SK-N-SH treated with all-trans-retinoic acid at 6 μM for 48 hours (cell line): Measurements from ENCODE around the gene TIAM1.

Experiments used
- ATAC-seq: fragments of 200-7000 bp; cut with Tn5 transposase; 3 replicates; pipeline ENCODE4 v1.9.1; 2020; ENCODE audit warnings: mild to moderate bottlenecking, moderate library complexity
- ARNTL ChIP-seq: fragments of 450-650 bp; formaldehyde crosslinking; IDR thresholded peaks from 2 replicates; pipeline ENCODE4 v1.5.0; 2020; ENCODE audit warnings: low read depth, mild to moderate bottlenecking, moderate library complexity, borderline replicate concordance
- BACH2 ChIP-seq: fragments of 250-450 bp; sonication (Bioruptor Pico); IDR thresholded peaks from 2 replicates; pipeline ENCODE4 v1.9.0; 2021; ENCODE audit warnings: mild to moderate bottlenecking, borderline replicate concordance
- CSDC2 ChIP-seq: fragments of 250-450 bp; sonication (Bioruptor Pico); IDR thresholded peaks from 2 replicates; pipeline ENCODE4 v1.5.0; 2020; ENCODE audit warnings: mild to moderate bottlenecking, moderate library complexity
- CSRNP3 ChIP-seq: fragments of 250-450 bp; sonication (Bioruptor Pico); IDR thresholded peaks from 2 replicates; pipeline ENCODE4 v1.5.1; 2021; ENCODE audit warnings: mild to moderate bottlenecking, moderate library complexity
- ESRRG ChIP-seq: fragments of 250-450 bp; sonication (Bioruptor Pico); IDR thresholded peaks from 2 replicates; pipeline ENCODE4 v1.6.1; 2021; ENCODE audit warnings: mild to moderate bottlenecking
- GLIS3 ChIP-seq: fragments of 250-450 bp; sonication (Bioruptor Pico); IDR thresholded peaks from 2 replicates; pipeline ENCODE4 v1.5.0; 2020; ENCODE audit warnings: mild to moderate bottlenecking, moderate library complexity
- ISL1 ChIP-seq: fragments of 250-450 bp; sonication (Bioruptor Pico); IDR thresholded peaks from 2 replicates; pipeline ENCODE4 v2.1.2; 2022; ENCODE audit warnings: mild to moderate bottlenecking, moderate library complexity
- OSR1 ChIP-seq: fragments of 250-450 bp; sonication (Bioruptor Pico); IDR thresholded peaks from 2 replicates; pipeline ENCODE4 v1.8.0; 2022; ENCODE audit warnings: moderate library complexity, mild to moderate bottlenecking, inconsistent platforms
- PPARA ChIP-seq: fragments of 250-450 bp; sonication (Bioruptor Pico); IDR thresholded peaks from 2 replicates; pipeline ENCODE4 v1.5.0; 2020; ENCODE audit warnings: mild to moderate bottlenecking, borderline replicate concordance
- RARB ChIP-seq: fragments of 250-450 bp; sonication (Bioruptor Pico); IDR thresholded peaks from 2 replicates; pipeline ENCODE4 v1.8.0; 2021; ENCODE audit warnings: mild to moderate bottlenecking, moderate library complexity
- SNAI2 ChIP-seq: fragments of 250-450 bp; sonication (Bioruptor Pico); IDR thresholded peaks from 2 replicates; pipeline ENCODE4 v1.5.0; 2020; ENCODE audit warnings: mild to moderate bottlenecking, moderate library complexity
- TCF4 ChIP-seq: fragments of 250-450 bp; sonication (Bioruptor Pico); IDR thresholded peaks from 2 replicates; pipeline ENCODE4 v1.8.0; 2021; ENCODE audit warnings: mild to moderate bottlenecking, moderate library complexity, borderline replicate concordance
- TOX ChIP-seq: fragments of 250-450 bp; sonication (Bioruptor Pico); IDR thresholded peaks from 2 replicates; pipeline ENCODE4 v1.8.0; 2021; ENCODE audit warnings: mild to moderate bottlenecking, moderate library complexity, borderline replicate concordance
- ZC3H10 ChIP-seq: fragments of 250-450 bp; sonication (Bioruptor Pico); IDR thresholded peaks from 2 replicates; pipeline ENCODE4 v1.5.1; 2021; ENCODE audit warnings: mild to moderate bottlenecking, moderate library complexity
- ZFP3 ChIP-seq: fragments of 250-450 bp; sonication (Bioruptor Pico); IDR thresholded peaks from 2 replicates; pipeline ENCODE4 v1.5.0; 2020; ENCODE audit warnings: mild to moderate bottlenecking, moderate library complexity
- ZNF565 ChIP-seq: fragments of 450-650 bp; formaldehyde crosslinking; conservative IDR thresholded peaks from 2 replicates; pipeline ENCODE4 v1.5.0; 2020; ENCODE audit warnings: low read depth, mild to moderate bottlenecking, moderate library complexity
- ZNF70 ChIP-seq: fragments of 450-650 bp; formaldehyde crosslinking; IDR thresholded peaks from 2 replicates; pipeline ENCODE4 v1.5.0; 2020; ENCODE audit warnings: mild to moderate bottlenecking, moderate library complexity
- ZNF8 ChIP-seq: fragments of 450-650 bp; formaldehyde crosslinking; IDR thresholded peaks from 2 replicates; pipeline ENCODE4 v1.5.0; 2020; ENCODE audit warnings: mild to moderate bottlenecking, moderate library complexity
- TF ChIP-seq, protein P1 (sequence below): fragments of 250-450 bp; sonication (Bioruptor Pico); IDR thresholded peaks from 2 replicates; pipeline ENCODE4 v1.5.1; 2020; ENCODE audit warnings: low read depth, mild to moderate bottlenecking, moderate library complexity
- TF ChIP-seq, protein P2 (sequence below): fragments of 250-450 bp; sonication (Bioruptor Pico); IDR thresholded peaks from 2 replicates; pipeline ENCODE4 v1.5.0; 2020; ENCODE audit warnings: mild to moderate bottlenecking, moderate library complexity
- TF ChIP-seq, protein P3 (sequence below): fragments of 250-450 bp; sonication (Bioruptor Pico); IDR thresholded peaks from 2 replicates; pipeline ENCODE4 v1.8.0; 2020; ENCODE audit warnings: mild to moderate bottlenecking, moderate library complexity, borderline replicate concordance
- TF ChIP-seq, protein P4 (sequence below): fragments of 250-450 bp; sonication (Bioruptor Pico); IDR thresholded peaks from 2 replicates; pipeline ENCODE4 v1.8.0; 2021; ENCODE audit warnings: low read depth, mild to moderate bottlenecking, moderate library complexity, borderline replicate concordance

The TIAM1 gene

GRCh38 chr21:31376301-31376700, 32.2 kb upstream of the TIAM1 start:
- no peak for ATAC-seq

DNA sequence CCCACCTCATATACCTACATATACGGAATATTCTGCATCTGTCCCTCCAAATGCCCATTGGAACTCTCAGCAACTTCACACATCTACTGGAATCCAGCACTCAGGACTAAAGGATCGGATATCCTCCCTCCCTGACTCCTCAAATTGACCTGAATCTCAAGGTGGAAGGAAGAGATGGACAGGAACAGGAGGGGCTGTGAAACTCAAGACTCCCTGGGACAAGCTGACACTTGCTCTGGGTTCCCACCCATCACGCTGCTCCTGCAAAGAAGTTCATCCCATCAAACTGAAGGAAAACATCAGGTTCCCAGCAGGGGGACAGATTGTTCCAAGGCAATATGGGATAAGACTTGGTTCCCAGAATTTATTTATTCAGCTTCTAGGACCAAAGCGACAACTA, 30.3 kb upstream of the TIAM1 start:
- no peak for TF ChIP-seq ZNF70
- TF ChIP-seq, protein P1, sequence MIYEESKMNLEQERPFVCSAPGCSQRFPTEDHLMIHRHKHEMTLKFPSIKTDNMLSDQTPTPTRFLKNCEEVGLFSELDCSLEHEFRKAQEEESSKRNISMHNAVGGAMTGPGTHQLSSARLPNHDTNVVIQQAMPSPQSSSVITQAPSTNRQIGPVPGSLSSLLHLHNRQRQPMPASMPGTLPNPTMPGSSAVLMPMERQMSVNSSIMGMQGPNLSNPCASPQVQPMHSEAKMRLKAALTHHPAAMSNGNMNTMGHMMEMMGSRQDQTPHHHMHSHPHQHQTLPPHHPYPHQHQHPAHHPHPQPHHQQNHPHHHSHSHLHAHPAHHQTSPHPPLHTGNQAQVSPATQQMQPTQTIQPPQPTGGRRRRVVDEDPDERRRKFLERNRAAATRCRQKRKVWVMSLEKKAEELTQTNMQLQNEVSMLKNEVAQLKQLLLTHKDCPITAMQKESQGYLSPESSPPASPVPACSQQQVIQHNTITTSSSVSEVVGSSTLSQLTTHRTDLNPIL (CRISPR knock-in tag), result no peak
- TF ChIP-seq ZNF8 (CRISPR knock-in tag), result no peak
- TF ChIP-seq SNAI2, result no peak
- TF ChIP-seq CSDC2 (CRISPR knock-in tag), result no peak
- no peak for TF ChIP-seq TOX
- TF ChIP-seq ISL1, result no peak
- TF ChIP-seq ESRRG, result no peak
- TF ChIP-seq, protein P2, sequence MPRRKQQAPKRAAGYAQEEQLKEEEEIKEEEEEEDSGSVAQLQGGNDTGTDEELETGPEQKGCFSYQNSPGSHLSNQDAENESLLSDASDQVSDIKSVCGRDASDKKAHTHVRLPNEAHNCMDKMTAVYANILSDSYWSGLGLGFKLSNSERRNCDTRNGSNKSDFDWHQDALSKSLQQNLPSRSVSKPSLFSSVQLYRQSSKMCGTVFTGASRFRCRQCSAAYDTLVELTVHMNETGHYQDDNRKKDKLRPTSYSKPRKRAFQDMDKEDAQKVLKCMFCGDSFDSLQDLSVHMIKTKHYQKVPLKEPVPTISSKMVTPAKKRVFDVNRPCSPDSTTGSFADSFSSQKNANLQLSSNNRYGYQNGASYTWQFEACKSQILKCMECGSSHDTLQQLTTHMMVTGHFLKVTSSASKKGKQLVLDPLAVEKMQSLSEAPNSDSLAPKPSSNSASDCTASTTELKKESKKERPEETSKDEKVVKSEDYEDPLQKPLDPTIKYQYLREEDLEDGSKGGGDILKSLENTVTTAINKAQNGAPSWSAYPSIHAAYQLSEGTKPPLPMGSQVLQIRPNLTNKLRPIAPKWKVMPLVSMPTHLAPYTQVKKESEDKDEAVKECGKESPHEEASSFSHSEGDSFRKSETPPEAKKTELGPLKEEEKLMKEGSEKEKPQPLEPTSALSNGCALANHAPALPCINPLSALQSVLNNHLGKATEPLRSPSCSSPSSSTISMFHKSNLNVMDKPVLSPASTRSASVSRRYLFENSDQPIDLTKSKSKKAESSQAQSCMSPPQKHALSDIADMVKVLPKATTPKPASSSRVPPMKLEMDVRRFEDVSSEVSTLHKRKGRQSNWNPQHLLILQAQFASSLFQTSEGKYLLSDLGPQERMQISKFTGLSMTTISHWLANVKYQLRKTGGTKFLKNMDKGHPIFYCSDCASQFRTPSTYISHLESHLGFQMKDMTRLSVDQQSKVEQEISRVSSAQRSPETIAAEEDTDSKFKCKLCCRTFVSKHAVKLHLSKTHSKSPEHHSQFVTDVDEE (CRISPR knock-in tag), result no peak
- no peak for TF ChIP-seq RARB (CRISPR knock-in tag)
- TF ChIP-seq BACH2 (CRISPR knock-in tag), result no peak
- TF ChIP-seq, all 23 proteins: peak for 0
- no peak for ATAC-seq

More at GRCh38 chr21:31376301-31376700, 32.2 kb upstream of the TIAM1 start:
- TF ChIP-seq, protein P3, sequence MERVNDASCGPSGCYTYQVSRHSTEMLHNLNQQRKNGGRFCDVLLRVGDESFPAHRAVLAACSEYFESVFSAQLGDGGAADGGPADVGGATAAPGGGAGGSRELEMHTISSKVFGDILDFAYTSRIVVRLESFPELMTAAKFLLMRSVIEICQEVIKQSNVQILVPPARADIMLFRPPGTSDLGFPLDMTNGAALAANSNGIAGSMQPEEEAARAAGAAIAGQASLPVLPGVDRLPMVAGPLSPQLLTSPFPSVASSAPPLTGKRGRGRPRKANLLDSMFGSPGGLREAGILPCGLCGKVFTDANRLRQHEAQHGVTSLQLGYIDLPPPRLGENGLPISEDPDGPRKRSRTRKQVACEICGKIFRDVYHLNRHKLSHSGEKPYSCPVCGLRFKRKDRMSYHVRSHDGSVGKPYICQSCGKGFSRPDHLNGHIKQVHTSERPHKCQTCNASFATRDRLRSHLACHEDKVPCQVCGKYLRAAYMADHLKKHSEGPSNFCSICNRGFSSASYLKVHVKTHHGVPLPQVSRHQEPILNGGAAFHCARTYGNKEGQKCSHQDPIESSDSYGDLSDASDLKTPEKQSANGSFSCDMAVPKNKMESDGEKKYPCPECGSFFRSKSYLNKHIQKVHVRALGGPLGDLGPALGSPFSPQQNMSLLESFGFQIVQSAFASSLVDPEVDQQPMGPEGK (CRISPR knock-in tag), result no peak
- TF ChIP-seq TCF4 (CRISPR knock-in tag) (no peak), PPARA (CRISPR knock-in tag) (no peak), ZFP3 (CRISPR knock-in tag) (no peak), CSDC2 (CRISPR knock-in tag) (no peak), ZC3H10 (no peak), TOX (no peak), ARNTL (no peak), ZNF70 (no peak), OSR1 (CRISPR knock-in tag) (no peak), GLIS3 (CRISPR knock-in tag) (no peak), RARB (CRISPR knock-in tag) (no peak), ZNF565 (CRISPR knock-in tag) (no peak), CSRNP3 (CRISPR knock-in tag) (no peak)
- TF ChIP-seq, protein P1 (CRISPR knock-in tag), result no peak
- TF ChIP-seq, protein P2 (CRISPR knock-in tag), result no peak
- TF ChIP-seq, protein P4, sequence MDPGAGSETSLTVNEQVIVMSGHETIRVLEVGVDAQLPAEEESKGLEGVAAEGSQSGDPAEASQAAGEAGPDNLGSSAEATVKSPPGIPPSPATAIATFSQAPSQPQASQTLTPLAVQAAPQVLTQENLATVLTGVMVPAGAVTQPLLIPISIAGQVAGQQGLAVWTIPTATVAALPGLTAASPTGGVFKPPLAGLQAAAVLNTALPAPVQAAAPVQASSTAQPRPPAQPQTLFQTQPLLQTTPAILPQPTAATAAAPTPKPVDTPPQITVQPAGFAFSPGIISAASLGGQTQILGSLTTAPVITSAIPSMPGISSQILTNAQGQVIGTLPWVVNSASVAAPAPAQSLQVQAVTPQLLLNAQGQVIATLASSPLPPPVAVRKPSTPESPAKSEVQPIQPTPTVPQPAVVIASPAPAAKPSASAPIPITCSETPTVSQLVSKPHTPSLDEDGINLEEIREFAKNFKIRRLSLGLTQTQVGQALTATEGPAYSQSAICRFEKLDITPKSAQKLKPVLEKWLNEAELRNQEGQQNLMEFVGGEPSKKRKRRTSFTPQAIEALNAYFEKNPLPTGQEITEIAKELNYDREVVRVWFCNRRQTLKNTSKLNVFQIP (CRISPR knock-in tag), result no peak
- TF ChIP-seq, all 23 proteins: peak for 0
